ENCODE results near the gene ADARB2. TPM values are rescaled to one million over a fixed set of nuclear protein-coding genes. Genes with fewer than 3 reads are reported as not detected.

ADARB2 gene
- total RNA-seq, 2 donors from 2014 or later, result 8.0 to 12.2 TPM

DNA sequence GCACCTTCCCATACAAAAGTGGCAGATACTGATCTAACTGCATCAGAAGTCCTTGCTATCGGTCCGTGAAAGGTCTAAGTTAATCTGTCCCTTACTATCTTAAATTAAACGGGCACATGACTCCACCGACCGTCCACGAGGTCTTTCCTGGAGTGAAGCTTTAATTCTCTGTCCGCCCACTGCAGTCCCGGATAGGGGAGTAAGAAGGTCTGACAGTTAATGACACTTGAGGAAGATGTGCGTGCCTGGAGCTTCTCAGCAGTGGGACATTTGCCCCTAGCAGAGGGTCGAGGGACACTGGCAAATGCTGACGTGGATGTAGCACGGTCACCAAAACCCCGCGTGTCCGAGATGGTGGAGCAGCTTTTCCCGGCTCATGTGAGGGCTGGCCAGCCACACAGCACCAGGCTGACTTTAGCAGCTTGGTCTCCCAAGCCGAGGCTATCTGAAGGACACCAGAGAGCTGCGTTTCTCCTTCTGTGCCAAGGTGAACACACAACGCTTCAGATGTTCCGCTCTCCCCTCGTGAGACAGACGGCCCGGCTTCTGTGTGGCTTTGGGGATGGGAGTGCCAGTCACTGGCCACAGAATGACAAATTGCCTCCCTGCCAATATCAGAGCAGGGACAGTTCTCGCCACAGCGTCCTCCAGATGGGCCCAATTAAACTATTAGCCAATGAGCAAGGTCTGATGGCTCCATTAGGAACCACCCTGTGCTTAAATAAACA is 86.6 kb downstream of the ADARB2 start:
- TF ChIP-seq POLR2A (IDR thresholded peaks at IDR 0.05), result no peak
- TF ChIP-seq, protein P1, sequence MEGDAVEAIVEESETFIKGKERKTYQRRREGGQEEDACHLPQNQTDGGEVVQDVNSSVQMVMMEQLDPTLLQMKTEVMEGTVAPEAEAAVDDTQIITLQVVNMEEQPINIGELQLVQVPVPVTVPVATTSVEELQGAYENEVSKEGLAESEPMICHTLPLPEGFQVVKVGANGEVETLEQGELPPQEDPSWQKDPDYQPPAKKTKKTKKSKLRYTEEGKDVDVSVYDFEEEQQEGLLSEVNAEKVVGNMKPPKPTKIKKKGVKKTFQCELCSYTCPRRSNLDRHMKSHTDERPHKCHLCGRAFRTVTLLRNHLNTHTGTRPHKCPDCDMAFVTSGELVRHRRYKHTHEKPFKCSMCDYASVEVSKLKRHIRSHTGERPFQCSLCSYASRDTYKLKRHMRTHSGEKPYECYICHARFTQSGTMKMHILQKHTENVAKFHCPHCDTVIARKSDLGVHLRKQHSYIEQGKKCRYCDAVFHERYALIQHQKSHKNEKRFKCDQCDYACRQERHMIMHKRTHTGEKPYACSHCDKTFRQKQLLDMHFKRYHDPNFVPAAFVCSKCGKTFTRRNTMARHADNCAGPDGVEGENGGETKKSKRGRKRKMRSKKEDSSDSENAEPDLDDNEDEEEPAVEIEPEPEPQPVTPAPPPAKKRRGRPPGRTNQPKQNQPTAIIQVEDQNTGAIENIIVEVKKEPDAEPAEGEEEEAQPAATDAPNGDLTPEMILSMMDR (IDR thresholded peaks at IDR 0.05), result no peak
- Histone ChIP-seq H3K36me3 (replicated peaks in 1 of 2; ENCODE audit: insufficient read depth in 1 of 2, low read depth in 2 of 2) (no peaks in the 10 kb centered on the region), H3K27me3 (peaks cover 0 to 5% of the 10 kb centered on the region in 2 donors), H3K4me1 (peaks cover 12% of the 10 kb centered on the region), H3K4me3 (no peak overlapping the region), H3K27ac (no peak overlapping the region), H3K9me3 (no peaks in the 10 kb centered on the region)
- ATAC-seq (no peak), DNase-seq (no peak)
- intact Hi-C loops (cut with DNase I), result no loop called here
- WGBS, 2 donors, result 60 to 64% methylated on average over 24 to 25 of the region's 25 CpGs

DNA sequence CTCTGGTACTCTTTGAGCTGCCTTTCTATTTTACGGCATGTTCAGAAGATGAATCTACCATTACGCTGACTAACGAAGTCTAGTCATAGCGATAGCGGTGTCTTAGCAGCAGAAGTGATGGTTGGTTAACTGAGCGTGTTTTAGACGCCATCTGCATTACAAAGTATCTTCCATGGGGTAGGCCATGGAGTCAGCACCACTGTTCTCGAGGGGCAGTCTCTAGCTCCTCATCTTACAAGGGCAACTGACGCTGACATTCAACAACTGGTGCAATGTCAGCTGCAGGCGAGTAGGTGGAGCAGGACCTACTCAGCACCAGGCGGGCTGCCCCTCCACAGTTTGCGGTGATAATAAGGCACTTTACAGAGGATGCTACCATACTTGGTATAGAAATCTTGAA is 88.7 kb downstream of the ADARB2 start:
- ATAC-seq (no peak), DNase-seq (no peak)
- H3K27me3 ChIP-seq, result no peaks in the 10 kb centered on the region
- TF ChIP-seq, protein P1 (IDR thresholded peaks at IDR 0.05), result no peak
- no peak for TF ChIP-seq POLR2A (IDR thresholded peaks at IDR 0.05)
- no peaks in the 10 kb centered on the region for H3K4me1 ChIP-seq
- no peaks in the 10 kb centered on the region for H3K9me3 ChIP-seq
- 76 to 85% methylated on average over 12 of the region's 12 CpGs for WGBS, 2 donors
- H3K4me3 ChIP-seq, result no peak overlapping the region
- intact Hi-C loops (cut with DNase I), result no loop called here
- no peaks in the 10 kb centered on the region for H3K36me3 ChIP-seq (replicated peaks in 1 of 2; ENCODE audit: insufficient read depth in 1 of 2, low read depth in 2 of 2)
- no peak overlapping the region for H3K27ac ChIP-seq

DNA sequence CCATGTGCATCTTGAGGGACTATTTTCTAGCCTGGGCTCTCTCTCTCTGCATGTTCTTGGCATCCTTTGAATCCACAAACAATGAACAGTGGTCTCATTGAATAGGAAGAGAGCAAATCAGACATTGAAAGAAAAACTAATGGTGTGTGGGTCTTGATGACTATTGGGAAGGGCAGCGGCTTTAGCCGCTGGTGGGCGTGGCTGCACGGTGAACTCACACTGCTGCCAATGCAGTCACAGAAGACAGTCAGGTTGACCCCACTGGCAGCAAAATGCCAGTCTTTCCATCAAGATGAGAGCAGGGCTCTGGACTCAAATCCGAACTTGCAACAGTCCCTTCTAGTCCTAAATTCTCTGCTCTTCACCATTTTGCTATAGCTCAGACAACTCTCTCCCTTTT is 91.0 kb downstream of the ADARB2 start:
- DNase-seq (no peak), ATAC-seq (no peak)
- H3K4me3 ChIP-seq, result no peak overlapping the region
- no peak overlapping the region for H3K27ac ChIP-seq
- H3K9me3 ChIP-seq, result no peaks in the 10 kb centered on the region
- H3K36me3 ChIP-seq (replicated peaks in 1 of 2; ENCODE audit: insufficient read depth in 1 of 2, low read depth in 2 of 2), result no peaks in the 10 kb centered on the region
- H3K27me3 ChIP-seq, result no peaks in the 10 kb centered on the region
- no peaks in the 10 kb centered on the region for H3K4me1 ChIP-seq
- intact Hi-C loops (cut with DNase I), result no loop called here
- 47 to 48% methylated on average over 5 of the region's 5 CpGs for WGBS, 2 donors
- TF ChIP-seq POLR2A (IDR thresholded peaks at IDR 0.05), result no peak
- TF ChIP-seq, protein P1 (IDR thresholded peaks at IDR 0.05), result no peak

DNA sequence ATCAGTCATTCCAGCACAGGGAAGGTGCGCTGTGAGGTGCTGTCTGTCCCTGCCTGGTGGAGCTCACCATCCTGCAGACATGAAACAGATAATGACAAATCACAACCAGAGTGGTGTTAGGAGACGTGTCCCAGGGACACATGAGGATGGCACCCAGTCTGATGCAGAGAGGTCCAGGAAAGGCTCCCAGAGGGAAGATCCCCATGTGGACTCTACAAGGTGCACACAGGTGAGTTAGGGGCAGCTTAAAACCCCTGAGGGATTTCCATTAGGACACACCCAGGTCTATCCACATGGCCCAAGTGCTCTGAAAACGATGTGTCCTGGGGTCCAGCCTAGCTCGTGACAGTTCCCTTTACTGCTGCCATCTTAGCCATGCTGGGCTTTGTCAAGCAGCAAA is 91.4 kb downstream of the ADARB2 start:
- intact Hi-C loops (cut with DNase I), result no loop called here
- Histone ChIP-seq H3K9me3 (no peaks in the 10 kb centered on the region), H3K4me3 (no peak overlapping the region), H3K4me1 (no peaks in the 10 kb centered on the region), H3K36me3 (replicated peaks in 1 of 2; ENCODE audit: insufficient read depth in 1 of 2, low read depth in 2 of 2) (no peaks in the 10 kb centered on the region), H3K27ac (no peak overlapping the region), H3K27me3 (no peaks in the 10 kb centered on the region)
- 41 to 57% methylated on average over 3 to 4 of the region's 4 CpGs for WGBS, 2 donors
- no peak for DNase-seq
- ATAC-seq, result no peak
- TF ChIP-seq, protein P1 (IDR thresholded peaks at IDR 0.05), result no peak
- no peak for TF ChIP-seq POLR2A (IDR thresholded peaks at IDR 0.05)

DNA sequence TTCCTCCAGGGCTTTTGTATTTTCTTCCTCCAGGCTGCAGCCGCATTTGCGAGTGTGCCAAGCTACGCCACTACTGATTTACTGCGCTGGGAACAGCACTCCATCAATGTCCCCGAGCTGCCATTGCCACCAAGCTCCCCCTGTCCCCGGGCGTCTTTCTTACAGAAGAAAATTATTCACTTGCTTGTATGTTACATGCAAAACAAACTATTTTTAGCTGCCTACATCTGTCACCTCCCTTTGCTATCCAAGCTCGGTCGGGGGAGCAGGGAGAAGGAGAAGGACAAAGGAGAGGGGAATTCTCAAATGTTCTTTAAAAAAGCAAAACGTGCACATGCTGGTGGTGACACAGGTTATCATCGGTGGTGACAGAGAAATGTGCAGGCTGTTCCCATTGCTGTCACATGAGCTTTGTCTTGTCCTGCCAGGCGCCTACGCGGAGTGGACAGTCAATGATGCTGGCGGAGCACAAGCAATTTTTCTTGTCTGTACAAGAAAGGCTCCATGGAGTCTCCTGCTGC is 93.1 kb downstream of the ADARB2 start:
- Histone ChIP-seq H3K4me1 (no peaks in the 10 kb centered on the region), H3K4me3 (no peak overlapping the region), H3K9me3 (no peaks in the 10 kb centered on the region), H3K36me3 (replicated peaks in 1 of 2; ENCODE audit: insufficient read depth in 1 of 2, low read depth in 2 of 2) (no peaks in the 10 kb centered on the region), H3K27me3 (no peaks in the 10 kb centered on the region), H3K27ac (no peak overlapping the region)
- WGBS, 2 donors, result 69 to 74% methylated on average over 15 of the region's 15 CpGs
- TF ChIP-seq POLR2A (IDR thresholded peaks at IDR 0.05), result no peak
- TF ChIP-seq, protein P1 (IDR thresholded peaks at IDR 0.05), result no peak
- no peak for DNase-seq
- intact Hi-C loops (cut with DNase I), result no loop called here
- ATAC-seq, result no peak
